DND-41 (cell line): ENCODE results near the gene CLCF1.

ENCODE experiments used
- ATAC-seq: fragments of 200-7000 bp; cut with Tn5 transposase; 3 replicates; pipeline ENCODE4 v1.9.1; 2021; ENCODE audit warnings: low read depth; ENCODE audit not compliant: insufficient read depth
- DNase-seq: peaks from one replicate; pipeline ENCODE4 v3.0.0-alpha.2; 2020
- H2AFZ ChIP-seq: 2 replicates; pipeline ENCODE4 v1.6.0; 2012; ENCODE audit warnings: low read depth, low read length
- H3K27ac ChIP-seq: 2 replicates; pipeline ENCODE4 v1.5.1; 2012; ENCODE audit warnings: low read length, inconsistent platforms
- H3K27me3 ChIP-seq: fragments of 200-600 bp; sonication (generic); 2 replicates; pipeline ENCODE4 v1.6.0; 2012; ENCODE audit warnings: low read length, mild to moderate bottlenecking, inconsistent platforms; ENCODE audit not compliant: insufficient read depth, poor library complexity
- H3K36me3 ChIP-seq: 2 replicates; pipeline ENCODE4 v1.5.1; 2012; ENCODE audit warnings: low read length, inconsistent platforms; ENCODE audit not compliant: insufficient read depth
- H3K4me1 ChIP-seq: 2 replicates; pipeline ENCODE4 v1.5.1; 2012; ENCODE audit warnings: mild to moderate bottlenecking, low read length; ENCODE audit not compliant: insufficient read depth
- H3K4me2 ChIP-seq: 2 replicates; pipeline ENCODE4 v1.6.0; 2012; ENCODE audit warnings: mild to moderate bottlenecking, moderate library complexity, low read length, inconsistent platforms; ENCODE audit not compliant: insufficient read depth
- H3K4me3 ChIP-seq, 2 experiments: fragments of 200-600 bp in 1 of 2; shearing (Covaris generic) in 1 of 2; 2 replicates each; pipeline ENCODE4 v1.5.1; 2012 to 2016; ENCODE audit warnings: inconsistent platforms in 2 of 2, low read length in 2 of 2, mild to moderate bottlenecking in 2 of 2, low read depth in 1 of 2, moderate library complexity in 1 of 2
- H3K79me2 ChIP-seq: 2 replicates; pipeline ENCODE4 v1.6.0; 2012; ENCODE audit warnings: low read length, inconsistent platforms; ENCODE audit not compliant: insufficient read depth
- H3K9ac ChIP-seq: 2 replicates; pipeline ENCODE4 v1.6.0; 2012; ENCODE audit warnings: low read depth, mild to moderate bottlenecking, inconsistent platforms, low read length, moderate library complexity
- H3K9me3 ChIP-seq: 2 replicates; pipeline ENCODE4 v1.5.1; 2012; ENCODE audit warnings: low read length, moderate library complexity, mild to moderate bottlenecking, inconsistent platforms; ENCODE audit not compliant: insufficient read depth, severe bottlenecking
- H4K20me1 ChIP-seq: 2 replicates; pipeline ENCODE4 v1.6.0; 2012; ENCODE audit warnings: low read length; ENCODE audit not compliant: insufficient read depth
- CTCF ChIP-seq: IDR thresholded peaks from 2 replicates; pipeline ENCODE4 v1.5.1; 2012; ENCODE audit warnings: borderline replicate concordance, low read length, moderate library complexity, mild to moderate bottlenecking; ENCODE audit not compliant: poor library complexity, severe bottlenecking; ENCODE audit errors: extremely low read depth
- EZH2 ChIP-seq: IDR thresholded peaks from 3 replicates; pipeline ENCODE4 v1.6.1; 2012; ENCODE audit warnings: borderline replicate concordance, low read depth, mild to moderate bottlenecking, moderate library complexity, low read length, inconsistent platforms; ENCODE audit not compliant: severe bottlenecking

The CLCF1 gene

GRCh38 chr11:67382276-67383136, 9.1 kb upstream of the CLCF1 start:
- ATAC-seq (peak; percentile 96), DNase-seq (peak; percentile 84)
- no peak overlapping the region for H3K27ac ChIP-seq
- H3K36me3 ChIP-seq, result no peaks in the 10 kb centered on the region
- H4K20me1 ChIP-seq, result no peaks in the 10 kb centered on the region
- H3K9ac ChIP-seq, result no peak overlapping the region
- H3K27me3 ChIP-seq, result no peaks in the 10 kb centered on the region
- H3K4me1 ChIP-seq, result peaks cover 3% of the 10 kb centered on the region; the same call in 1 of the 2 replicates
- no peak overlapping the region for H2AFZ ChIP-seq
- no peak overlapping the region for H3K4me3 ChIP-seq
- H3K4me2 ChIP-seq, result no peak overlapping the region
- no peaks in the 10 kb centered on the region for H3K79me2 ChIP-seq
- no peaks in the 10 kb centered on the region for H3K9me3 ChIP-seq
- no peak for TF ChIP-seq EZH2
- peak; percentile 100 for TF ChIP-seq CTCF

GRCh38 chr11:67381244-67381972, 8.0 kb upstream of the CLCF1 start:
- Histone ChIP-seq H3K9me3 (no peaks in the 10 kb centered on the region), H4K20me1 (0 out of 2 replicates have a peak, but pooled peaks cover 2% of the 10 kb centered on the region), H3K4me3 (no peak overlapping the region), H3K9ac (no peak overlapping the region), H3K27ac (no peak overlapping the region), H3K36me3 (no peaks in the 10 kb centered on the region), H3K4me1 (peaks cover 3% of the 10 kb centered on the region; the same call in 1 of the 2 replicates), H3K4me2 (no peak overlapping the region), H3K27me3 (peaks cover 3% of the 10 kb centered on the region), H2AFZ (no peak overlapping the region), H3K79me2 (no peaks in the 10 kb centered on the region)
- ATAC-seq (no peak), DNase-seq (no peak)
- TF ChIP-seq EZH2, result no peak
- TF ChIP-seq CTCF, result no peak

GRCh38 chr11:67379061-67380058, 6.0 kb upstream of the CLCF1 start:
- H2AFZ ChIP-seq, result no peak overlapping the region
- ATAC-seq (no peak), DNase-seq (no peak)
- no peaks in the 10 kb centered on the region for H3K36me3 ChIP-seq
- H3K4me1 ChIP-seq, result peaks cover 7% of the 10 kb centered on the region
- no peak for TF ChIP-seq EZH2
- TF ChIP-seq CTCF, result no peak
- no peaks in the 10 kb centered on the region for H3K79me2 ChIP-seq
- no peak overlapping the region for H3K4me3 ChIP-seq
- H3K27me3 ChIP-seq, result peaks cover 20% of the 10 kb centered on the region
- H3K9me3 ChIP-seq, result no peaks in the 10 kb centered on the region
- no peak overlapping the region for H3K9ac ChIP-seq
- no peak overlapping the region for H3K27ac ChIP-seq
- H4K20me1 ChIP-seq, result peaks cover 12% of the 10 kb centered on the region
- H3K4me2 ChIP-seq, result no peak overlapping the region
